ENCODE results near the gene ZNF324.
A peak's percentile ranks its signal among the peaks of the same experiment; 100 is the strongest.

GRCh38 chr19:58516964-58517833 lies 50.3 kb downstream of the ZNF324 start:
- peak; percentile 17; the same call in 1 of the 2 replicates for TF ChIP-seq CTCF (IDR thresholded peaks at IDR 0.05; ENCODE audit: low read length)
- no peak for TF ChIP-seq EZH2 (IDR thresholded peaks at IDR 0.05; ENCODE audit: borderline replicate concordance, low read length)

All from OCI-LY1 (cell line).